ENCODE measurements around the gene ADAM8. TPM values are rescaled to one million over a fixed set of nuclear protein-coding genes. Genes with fewer than 3 reads are reported as not detected.

ADAM8 gene
- total and polyA plus RNA-seq, 2 donors (not counting 1 experiment from before 2014, with no cell fraction given) = 116 to 196 TPM

DNA sequence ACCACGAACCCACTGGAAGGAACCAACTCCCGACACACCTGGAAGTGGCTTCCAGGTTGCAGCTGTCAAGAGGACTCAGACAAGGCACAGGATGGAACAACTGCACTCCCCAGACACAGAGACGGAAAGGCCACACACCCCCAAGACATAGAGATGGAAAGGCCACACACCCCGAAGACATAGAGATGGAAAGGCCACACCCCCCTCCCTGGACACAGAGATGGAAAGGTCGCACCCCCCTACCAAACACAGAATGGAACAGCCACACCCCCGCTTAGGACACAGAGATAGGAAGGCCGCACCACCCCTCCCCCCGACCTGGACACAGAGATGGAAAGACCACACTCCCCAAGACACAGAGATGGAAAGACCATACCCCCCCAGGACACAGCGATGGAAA is 39.6 kb upstream of the ADAM8 start:
- ATAC-seq (ENCODE audit: low read depth) = no peak
- peaks cover 0 to 14% of the 10 kb centered on the region in 2 experiments for H3K36me3 ChIP-seq (replicated peaks in 1 of 2; ENCODE audit: control extremely low read depth in 1 of 2, control insufficient read depth in 1 of 2, extremely low read depth in 1 of 2, insufficient read depth in 2 of 2, low read length in 1 of 2)
- no peaks in the 10 kb centered on the region for H3K79me2 ChIP-seq (ENCODE audit: control insufficient read depth, insufficient read depth, low read length)
- no peak overlapping the region for H3K4me3 ChIP-seq (ENCODE audit: control extremely low read depth in 1 of 5, extremely low read depth in 1 of 5, insufficient read depth in 1 of 5, low read depth in 2 of 5, low read length in 4 of 5)
- WGBS (ENCODE audit: insufficient coverage) = 72% methylated on average over 3 of the region's 9 CpGs
- peaks cover 16% of the 10 kb centered on the region for H3K27me3 Mint-ChIP-seq
- H3K27me3 ChIP-seq (replicated peaks in 1 of 4; ENCODE audit: control extremely low read depth in 1 of 4, control insufficient read depth in 3 of 4, insufficient read depth in 4 of 4, low read length in 3 of 4) = peaks cover 0 to 14% (median 5%) of the 10 kb centered on the region in 4 experiments
- ChIA-PET POLR2A (interaction anchor here (0.6 kb wide), 1 partner anchor 10 kb away, joined by 3 read pairs; no protein-coding TSS in a partner anchor), CTCF (interaction anchor here (0.8 to 4.2 kb wide), 6 partner anchors 8 to 181 kb away, joined by 3 to 21 read pairs (median 8); no protein-coding TSS in a partner anchor)
- intact Hi-C loops (cut with micrococcal nuclease) = no loop called here
- peaks cover 18% of the 10 kb centered on the region for H3K4me1 Mint-ChIP-seq
- H3K9ac ChIP-seq (ENCODE audit: low read length) = no peak overlapping the region
- H3K9me3 ChIP-seq (ENCODE audit: control extremely low read depth in 1 of 3, control insufficient read depth in 2 of 3, insufficient read depth in 1 of 3, low read length in 2 of 3) = peaks cover 0 to 17% (median 0%) of the 10 kb centered on the region in 3 donors
- DNase-seq = no peak
- H3K4me3 Mint-ChIP-seq = no peak overlapping the region
- H3K27ac Mint-ChIP-seq = no peak overlapping the region
- no peaks in the 10 kb centered on the region for H4K20me1 ChIP-seq (ENCODE audit: control insufficient read depth, insufficient read depth, low read length, poor library complexity, severe bottlenecking)
- no peak for TF ChIP-seq EZH2 (IDR thresholded peaks at IDR 0.05; ENCODE audit: borderline replicate concordance, insufficient read depth, low read depth, low read length, poor library complexity, severe bottlenecking)
- TF ChIP-seq, protein P1, sequence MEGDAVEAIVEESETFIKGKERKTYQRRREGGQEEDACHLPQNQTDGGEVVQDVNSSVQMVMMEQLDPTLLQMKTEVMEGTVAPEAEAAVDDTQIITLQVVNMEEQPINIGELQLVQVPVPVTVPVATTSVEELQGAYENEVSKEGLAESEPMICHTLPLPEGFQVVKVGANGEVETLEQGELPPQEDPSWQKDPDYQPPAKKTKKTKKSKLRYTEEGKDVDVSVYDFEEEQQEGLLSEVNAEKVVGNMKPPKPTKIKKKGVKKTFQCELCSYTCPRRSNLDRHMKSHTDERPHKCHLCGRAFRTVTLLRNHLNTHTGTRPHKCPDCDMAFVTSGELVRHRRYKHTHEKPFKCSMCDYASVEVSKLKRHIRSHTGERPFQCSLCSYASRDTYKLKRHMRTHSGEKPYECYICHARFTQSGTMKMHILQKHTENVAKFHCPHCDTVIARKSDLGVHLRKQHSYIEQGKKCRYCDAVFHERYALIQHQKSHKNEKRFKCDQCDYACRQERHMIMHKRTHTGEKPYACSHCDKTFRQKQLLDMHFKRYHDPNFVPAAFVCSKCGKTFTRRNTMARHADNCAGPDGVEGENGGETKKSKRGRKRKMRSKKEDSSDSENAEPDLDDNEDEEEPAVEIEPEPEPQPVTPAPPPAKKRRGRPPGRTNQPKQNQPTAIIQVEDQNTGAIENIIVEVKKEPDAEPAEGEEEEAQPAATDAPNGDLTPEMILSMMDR (IDR thresholded peaks at IDR 0.05) = no peak
- H3K4me1 ChIP-seq (ENCODE audit: control insufficient read depth in 2 of 2, insufficient read depth in 2 of 2, low read length in 2 of 2) = peaks cover 9 to 15% of the 10 kb centered on the region in 2 donors
- H2AFZ ChIP-seq (ENCODE audit: insufficient read depth, low read depth, low read length, poor library complexity, severe bottlenecking) = no peak overlapping the region
- no peak overlapping the region for H3K27ac ChIP-seq (ENCODE audit: low read length in 2 of 2)
- H3K4me2 ChIP-seq (replicated peaks; ENCODE audit: low read depth, low read length, poor library complexity, severe bottlenecking) = no peak overlapping the region
- peaks cover 5% of the 10 kb centered on the region for H3K9me3 Mint-ChIP-seq (ENCODE audit: insufficient read depth)

DNA sequence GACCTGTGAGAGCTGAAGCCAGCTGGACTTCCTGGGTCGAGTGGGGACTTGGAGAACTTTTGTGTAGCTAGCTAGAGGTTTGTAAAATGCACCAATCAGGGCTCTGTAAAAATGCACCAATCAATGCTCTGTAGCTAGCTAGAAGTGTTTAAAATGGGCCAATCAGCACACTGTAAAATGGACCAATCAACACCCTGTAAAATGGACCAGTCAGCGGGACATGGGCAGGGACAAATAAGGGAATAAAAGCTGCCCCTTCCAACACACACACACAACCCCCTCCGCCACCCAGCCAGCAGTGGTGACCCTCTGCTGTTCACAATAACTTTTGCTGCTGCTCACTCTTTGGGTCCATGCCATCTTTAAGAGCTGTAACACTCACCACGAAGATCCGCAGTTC is 39.2 kb upstream of the ADAM8 start:
- H3K9me3 Mint-ChIP-seq (ENCODE audit: insufficient read depth) = peaks cover 5% of the 10 kb centered on the region
- no peak overlapping the region for H2AFZ ChIP-seq (ENCODE audit: insufficient read depth, low read depth, low read length, poor library complexity, severe bottlenecking)
- peaks cover 16% of the 10 kb centered on the region for H3K27me3 Mint-ChIP-seq
- no peak for TF ChIP-seq EZH2 (IDR thresholded peaks at IDR 0.05; ENCODE audit: borderline replicate concordance, insufficient read depth, low read depth, low read length, poor library complexity, severe bottlenecking)
- TF ChIP-seq, protein P1 (IDR thresholded peaks at IDR 0.05) = no peak
- H3K27me3 ChIP-seq (replicated peaks in 1 of 4; ENCODE audit: control extremely low read depth in 1 of 4, control insufficient read depth in 3 of 4, insufficient read depth in 4 of 4, low read length in 3 of 4) = peaks cover 0 to 14% (median 5%) of the 10 kb centered on the region in 4 experiments
- H3K9ac ChIP-seq (ENCODE audit: low read length) = no peak overlapping the region
- peaks cover 0 to 17% of the 10 kb centered on the region in 2 experiments for H3K36me3 ChIP-seq (replicated peaks in 1 of 2; ENCODE audit: control extremely low read depth in 1 of 2, control insufficient read depth in 1 of 2, extremely low read depth in 1 of 2, insufficient read depth in 2 of 2, low read length in 1 of 2)
- peaks cover 18% of the 10 kb centered on the region for H3K4me1 Mint-ChIP-seq
- POLR2A ChIA-PET = interaction anchor here (0.6 kb wide), 1 partner anchor 11 kb away, joined by 3 read pairs; no protein-coding TSS in a partner anchor
- H3K27ac Mint-ChIP-seq = no peak overlapping the region
- CTCF ChIA-PET = interaction anchor here (0.8 to 4.2 kb wide), 6 partner anchors 8 to 182 kb away, joined by 3 to 21 read pairs (median 8); no protein-coding TSS in a partner anchor
- H3K4me1 ChIP-seq (ENCODE audit: control insufficient read depth in 2 of 2, insufficient read depth in 2 of 2, low read length in 2 of 2) = peaks cover 9 to 15% of the 10 kb centered on the region in 2 donors
- ATAC-seq (ENCODE audit: low read depth) (no peak), DNase-seq (no peak)
- no peaks in the 10 kb centered on the region for H4K20me1 ChIP-seq (ENCODE audit: control insufficient read depth, insufficient read depth, low read length, poor library complexity, severe bottlenecking)
- H3K27ac ChIP-seq (ENCODE audit: low read length in 2 of 2) = no peak overlapping the region
- H3K4me2 ChIP-seq (replicated peaks; ENCODE audit: low read depth, low read length, poor library complexity, severe bottlenecking) = no peak overlapping the region
- H3K4me3 ChIP-seq (ENCODE audit: control extremely low read depth in 1 of 5, extremely low read depth in 1 of 5, insufficient read depth in 1 of 5, low read depth in 2 of 5, low read length in 4 of 5) = no peak overlapping the region
- H3K79me2 ChIP-seq (ENCODE audit: control insufficient read depth, insufficient read depth, low read length) = no peaks in the 10 kb centered on the region
- H3K4me3 Mint-ChIP-seq = no peak overlapping the region
- intact Hi-C loops (cut with micrococcal nuclease) = no loop called here
- peaks cover 0 to 14% (median 0%) of the 10 kb centered on the region in 3 donors for H3K9me3 ChIP-seq (ENCODE audit: control extremely low read depth in 1 of 3, control insufficient read depth in 2 of 3, insufficient read depth in 1 of 3, low read length in 2 of 3)
- WGBS (ENCODE audit: insufficient coverage) = 81% methylated on average over 5 of the region's 5 CpGs
